ENCODE results near the gene PEX11B. TPM values are rescaled to one million over a fixed set of nuclear protein-coding genes. Genes with fewer than 3 reads are reported as not detected.

PEX11B gene
- total RNA-seq, 8 experiments from 2014 or later: 16.6 to 31.0 (median 23.8) TPM

DNA sequence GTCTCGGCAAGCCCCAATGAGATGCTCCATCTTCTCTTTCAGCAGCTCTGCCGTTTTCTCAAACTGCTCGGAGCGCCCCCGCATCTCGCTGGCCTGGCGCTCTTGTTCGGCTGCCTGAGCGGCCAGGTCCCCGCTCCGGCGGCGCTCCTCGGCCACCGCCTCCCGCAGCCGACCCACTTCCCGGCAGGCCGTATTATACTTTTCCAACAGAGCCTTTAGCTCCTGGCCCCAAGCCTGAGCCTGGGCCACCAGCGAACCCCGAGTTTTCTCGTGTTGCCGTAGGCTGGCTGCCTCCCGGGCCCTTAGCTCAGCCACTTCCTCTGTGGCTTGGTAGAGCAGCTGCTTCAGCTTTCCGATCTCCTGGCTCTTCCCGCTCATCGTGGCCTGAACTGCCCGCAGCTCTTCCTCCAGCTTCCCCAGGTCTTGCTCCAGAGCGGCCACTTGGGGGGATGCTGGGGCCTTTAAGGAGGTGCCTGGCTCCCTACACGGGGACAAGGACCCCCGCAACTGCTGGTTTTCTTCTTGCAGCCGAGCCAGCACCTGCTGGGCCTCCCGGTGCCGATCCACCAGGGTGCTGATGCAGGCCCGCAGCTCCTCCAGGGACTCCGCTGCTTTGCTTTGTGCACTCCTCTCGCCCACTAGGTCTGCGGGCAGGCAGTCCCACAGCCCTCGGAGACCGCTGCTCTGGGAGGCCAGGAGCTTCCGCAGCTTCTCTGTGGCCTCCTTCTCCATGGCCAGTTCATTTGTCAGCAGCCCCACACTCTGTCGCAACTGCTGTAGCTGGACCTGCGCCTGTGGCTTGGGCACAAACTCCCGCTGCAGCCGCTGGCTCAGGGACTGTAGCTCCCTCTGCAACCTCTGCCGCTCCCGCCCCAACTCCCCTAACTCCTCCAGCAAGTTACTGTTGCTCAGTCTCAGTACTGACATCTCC is 46.3 kb downstream of the PEX11B start:
- no peaks in the 10 kb centered on the region for H3K4me1 ChIP-seq (replicated peaks in 1 of 2)
- H3K27ac ChIP-seq: no peak overlapping the region
- 10 to 71% (median 40%) methylated on average over 1 to 26 of the region's 47 CpGs; no CpG with 5 or more reads in 1 of the 10 experiments for WGBS, 10 experiments
- in situ Hi-C loops (cut with MboI; ENCODE audit: low pct_unique_long_range_greater_than_20kb in 2 of 9, low sequenced_read_pairs in 9 of 9, unreplicated experiment in 9 of 9): loop anchor here in 1 of 9 experiments (25.0 kb wide), 1 partner anchor 110 kb away; no protein-coding TSS in a partner anchor
- ATAC-seq (replicated peaks in 6 of 8): peak; percentile 53 to 78 (median 62)
- H3K4me3 ChIP-seq: no peak overlapping the region

GRCh38 chr1:145868232-145868631 is 50.3 kb downstream of the PEX11B start:
- no peak for ATAC-seq (replicated peaks in 6 of 8)
- Histone ChIP-seq H3K4me3 (no peak overlapping the region), H3K27ac (no peak overlapping the region), H3K4me1 (replicated peaks in 1 of 2) (no peaks in the 10 kb centered on the region)
- in situ Hi-C loops (cut with MboI; ENCODE audit: low pct_unique_long_range_greater_than_20kb in 2 of 9, low sequenced_read_pairs in 9 of 9, unreplicated experiment in 9 of 9): loop anchor here in 1 of 9 experiments (25.0 kb wide), 1 partner anchor 106 kb away; no protein-coding TSS in a partner anchor
- 42 to 91% (median 72%) methylated on average over 2 to 4 of the region's 4 CpGs for WGBS, 10 experiments

DNA sequence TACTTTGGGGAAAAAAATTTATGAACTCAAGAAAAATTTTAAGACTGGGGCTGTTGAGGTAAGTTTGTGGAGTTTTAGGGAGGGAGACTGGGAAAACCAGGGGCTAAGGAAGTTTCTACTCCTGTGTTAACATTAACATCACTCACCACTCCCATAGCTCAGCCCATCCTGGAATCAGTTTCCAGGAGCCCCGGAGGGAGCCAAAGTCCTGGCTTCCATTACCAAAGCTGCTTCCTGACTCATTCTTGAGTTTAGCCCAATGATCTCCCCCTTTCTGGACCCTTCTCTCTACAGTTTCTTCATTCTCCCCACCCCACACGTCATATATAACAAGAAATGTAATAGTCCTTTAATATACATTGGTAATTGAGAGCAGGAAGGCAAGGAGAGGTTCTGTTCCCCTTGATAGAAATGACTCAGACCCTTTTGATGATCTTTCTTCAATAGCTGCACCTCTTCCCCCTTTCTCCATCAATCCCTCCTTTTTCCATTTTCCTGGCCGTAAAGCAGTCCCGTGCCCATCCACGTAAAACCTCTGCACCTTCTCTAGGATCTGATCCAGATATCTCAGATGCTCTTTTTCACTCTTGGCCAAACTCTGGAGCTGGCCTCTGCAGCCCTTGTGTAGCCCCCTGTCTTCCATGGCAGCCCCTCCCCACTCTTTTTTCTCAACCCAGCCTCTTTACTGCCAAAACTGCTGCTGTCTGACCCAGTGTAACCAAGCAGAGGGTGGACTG is 55.1 kb downstream of the PEX11B start:
- in situ Hi-C loops (cut with MboI; ENCODE audit: low pct_unique_long_range_greater_than_20kb in 2 of 9, low sequenced_read_pairs in 9 of 9, unreplicated experiment in 9 of 9): loop anchor here in 1 of 9 experiments (25.0 kb wide), 1 partner anchor 101 kb away; no protein-coding TSS in a partner anchor
- WGBS, 10 experiments: 46 to 100% (median 78%) methylated on average over 1 to 5 of the region's 5 CpGs; no CpG with 5 or more reads in 2 of the 10 experiments
- Histone ChIP-seq H3K27ac (no peak overlapping the region), H3K4me3 (no peak overlapping the region), H3K4me1 (replicated peaks in 1 of 2) (no peaks in the 10 kb centered on the region)
- no peak for ATAC-seq (replicated peaks in 6 of 8)

Other genes with a start within 250 kb of the PEX11B start
- gene PDZK1, start 211.3 kb downstream of the PEX11B start, total RNA-seq: 1 to 10 TPM in 5 of 8 experiments, under 1 TPM in 3; 0.46 to 1.8 (median 1.2) TPM
- 1 to 10 TPM in 7 of 8 experiments, under 1 TPM in 1; 0.71 to 3.6 (median 2.3) TPM for gene CD160, start 199.2 kb downstream of the PEX11B start, total RNA-seq
- 10 to 100 TPM in 7 of 8 experiments, 1 to 10 TPM in 1; 7.2 to 18.7 (median 16.3) TPM for gene RNF115, start 94.6 kb downstream of the PEX11B start, total RNA-seq
- 10 to 100 TPM; 26.7 to 54.6 (median 32.0) TPM for gene POLR3C, start 94.5 kb downstream of the PEX11B start, total RNA-seq
- gene NUDT17, start 73.1 kb downstream of the PEX11B start, total RNA-seq: 1 to 10 TPM; 1.6 to 7.2 (median 3.1) TPM
- 10 to 100 TPM in 7 of 8 experiments, 1 to 10 TPM in 1; 8.2 to 24.9 (median 18.9) TPM for gene PIAS3, start 59.6 kb downstream of the PEX11B start, total RNA-seq
- 1 to 10 TPM in 1 of 8 experiments, under 1 TPM in 5, not detected in 2; 0.15 to 1.4 (median 0.32) TPM for gene ANKRD35, start 32.9 kb downstream of the PEX11B start, total RNA-seq
- 1 to 10 TPM in 3 of 8 experiments, under 1 TPM in 5; 0.27 to 5.7 (median 0.84) TPM for gene ITGA10, start 8.7 kb downstream of the PEX11B start, total RNA-seq
- gene RBM8A, start 8.8 kb upstream of the PEX11B start, total RNA-seq: 100 to 1,000 TPM in 7 of 8 experiments, 10 to 100 TPM in 1; 95.3 to 325 (median 176) TPM
- gene LIX1L, start 39.3 kb upstream of the PEX11B start, total RNA-seq: 10 to 100 TPM; 15.9 to 34.4 (median 23.2) TPM
- 1 to 10 TPM; 1.1 to 3.8 (median 1.8) TPM for gene ANKRD34A, start 45.9 kb upstream of the PEX11B start, total RNA-seq
- 10 to 100 TPM; 12.5 to 55.4 (median 38.4) TPM for gene POLR3GL, start 46.0 kb upstream of the PEX11B start, total RNA-seq
- gene TXNIP, start 77.9 kb upstream of the PEX11B start, total RNA-seq: 1,000 to 10,000 TPM in 2 of 8 experiments, 100 to 1,000 TPM in 5, 10 to 100 TPM in 1; 43.6 to 1,017 (median 442) TPM
- gene HJV, start 103.0 kb upstream of the PEX11B start, total RNA-seq: under 1 TPM in 5 of 8 experiments, not detected in 3; 0.11 to 0.40 (median 0.32) TPM
- 1 to 10 TPM in 4 of 8 experiments, under 1 TPM in 4; 0.43 to 2.2 (median 0.97) TPM for gene NBPF10, start 226.1 kb upstream of the PEX11B start, total RNA-seq